Lower leg skin (tissue), 3 donors: Measurements from ENCODE around the gene TAAR2.

Source experiments
- CTCF ChIP-seq, 3 donors: fragments of 450-650 bp; IDR thresholded peaks; one replicate each; pipeline ENCODE4 v1.5.1; 2016; ENCODE audit warnings: antibody characterized with exemption in 3 of 3, mild to moderate bottlenecking in 3 of 3, moderate library complexity in 2 of 3
- POLR2A ChIP-seq, 2 donors: fragments of 450-650 bp; IDR thresholded peaks; one replicate each; pipeline ENCODE4 v1.6.1; 2016 to 2017; ENCODE audit warnings: antibody characterized with exemption in 2 of 2, mild to moderate bottlenecking in 1 of 2, moderate library complexity in 1 of 2

- no peak for TF ChIP-seq CTCF (IDR thresholded peaks at IDR 0.05)
- no peak for TF ChIP-seq POLR2A (IDR thresholded peaks at IDR 0.05)
These were observed 24.8 kb upstream of the TAAR2 start for GRCh38 chr6:132648828-132649227.
